ACC112 (cell line): ENCODE results near the gene PEA15.

Source experiments
- H2AFZ ChIP-seq: fragments of 200-600 bp; sonication (generic); one replicate; pipeline ENCODE4 v1.6.0; 2017; ENCODE audit warnings: antibody characterized with exemption, low read length; ENCODE audit not compliant: unreplicated experiment
- H3K27ac ChIP-seq: fragments of 200-600 bp; sonication (generic); 2 replicates; pipeline ENCODE4 v1.5.1; 2014; ENCODE audit warnings: low read depth, mild to moderate bottlenecking, antibody characterized with exemption, low read length, moderate library complexity
- H3K27me3 ChIP-seq: fragments of 200-600 bp; sonication (generic); 2 replicates; pipeline ENCODE4 v1.6.1; 2014; ENCODE audit warnings: mild to moderate bottlenecking, antibody characterized with exemption, low read length, moderate library complexity, mixed read lengths; ENCODE audit not compliant: insufficient read depth
- H3K36me3 ChIP-seq: fragments of 200-600 bp; sonication (generic); 2 replicates; pipeline ENCODE4 v1.6.1; 2016; ENCODE audit warnings: mild to moderate bottlenecking, antibody characterized with exemption, low read length, moderate library complexity, mixed read lengths; ENCODE audit not compliant: insufficient read depth
- H3K4me1 ChIP-seq: fragments of 200-600 bp; sonication (generic); one replicate; pipeline ENCODE4 v1.6.1; 2016; ENCODE audit warnings: low read length, mixed read lengths; ENCODE audit not compliant: insufficient read depth, unreplicated experiment, control insufficient read depth
- H3K4me3 ChIP-seq: fragments of 200-600 bp; sonication (generic); 2 replicates; pipeline ENCODE4 v1.5.1; 2014; ENCODE audit warnings: mild to moderate bottlenecking, low read depth, low read length
- H3K79me2 ChIP-seq: fragments of 200-600 bp; sonication (generic); one replicate; pipeline ENCODE4 v1.6.0; 2016; ENCODE audit warnings: low read length; ENCODE audit not compliant: control insufficient read depth, unreplicated experiment, insufficient read depth

The PEA15 gene

DNA sequence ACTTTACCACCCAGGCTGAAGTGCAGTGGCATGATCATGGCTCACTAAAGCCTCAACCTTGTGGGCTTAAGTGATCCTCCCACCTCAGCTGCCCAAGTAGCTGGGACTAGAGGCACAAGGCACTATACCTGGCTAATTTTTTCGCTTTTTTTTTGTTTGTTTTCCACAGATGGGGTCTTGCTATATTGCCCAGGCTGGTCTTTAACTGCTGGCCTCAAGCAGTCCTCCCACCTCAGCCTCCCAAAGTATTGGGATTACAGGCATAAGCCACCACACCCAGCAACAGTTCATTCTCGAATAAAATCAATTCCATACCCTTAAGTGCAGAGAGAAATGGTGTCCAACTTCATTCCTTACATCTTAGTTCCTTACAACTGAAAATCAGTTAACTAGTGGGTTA is 32.4 kb downstream of the PEA15 start:
- H3K4me1 ChIP-seq = no peaks in the 10 kb centered on the region
- no peak overlapping the region for H3K4me3 ChIP-seq
- H3K27ac ChIP-seq = no peak overlapping the region
- H3K79me2 ChIP-seq = peaks cover 3% of the 10 kb centered on the region
- no peak overlapping the region for H2AFZ ChIP-seq
- peaks cover 25% of the 10 kb centered on the region for H3K36me3 ChIP-seq
- H3K27me3 ChIP-seq = no peaks in the 10 kb centered on the region

DNA sequence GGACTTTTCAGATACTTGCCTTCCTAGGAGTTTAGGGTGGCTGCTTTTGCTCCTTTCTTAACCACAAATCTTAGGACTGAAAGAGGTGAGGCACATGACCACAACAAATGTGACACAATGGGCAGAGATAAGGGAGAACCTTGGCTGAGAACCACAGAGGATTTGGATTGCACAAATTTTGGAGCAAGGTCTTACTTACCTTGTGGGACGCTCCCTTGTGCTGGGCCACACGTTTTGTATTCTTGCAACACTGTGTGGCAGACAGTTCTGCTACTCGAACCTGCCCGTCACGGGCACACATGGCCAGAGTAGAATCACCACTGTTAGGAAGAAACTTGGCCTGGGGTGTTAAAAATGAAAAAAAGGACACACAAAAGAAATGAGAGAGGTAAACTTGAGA is 33.2 kb downstream of the PEA15 start:
- no peak overlapping the region for H3K4me3 ChIP-seq
- peaks cover 31% of the 10 kb centered on the region for H3K36me3 ChIP-seq
- H2AFZ ChIP-seq = no peak overlapping the region
- no peak overlapping the region for H3K27ac ChIP-seq
- H3K4me1 ChIP-seq = no peaks in the 10 kb centered on the region
- no peaks in the 10 kb centered on the region for H3K27me3 ChIP-seq
- peaks cover 6% of the 10 kb centered on the region for H3K79me2 ChIP-seq

DNA sequence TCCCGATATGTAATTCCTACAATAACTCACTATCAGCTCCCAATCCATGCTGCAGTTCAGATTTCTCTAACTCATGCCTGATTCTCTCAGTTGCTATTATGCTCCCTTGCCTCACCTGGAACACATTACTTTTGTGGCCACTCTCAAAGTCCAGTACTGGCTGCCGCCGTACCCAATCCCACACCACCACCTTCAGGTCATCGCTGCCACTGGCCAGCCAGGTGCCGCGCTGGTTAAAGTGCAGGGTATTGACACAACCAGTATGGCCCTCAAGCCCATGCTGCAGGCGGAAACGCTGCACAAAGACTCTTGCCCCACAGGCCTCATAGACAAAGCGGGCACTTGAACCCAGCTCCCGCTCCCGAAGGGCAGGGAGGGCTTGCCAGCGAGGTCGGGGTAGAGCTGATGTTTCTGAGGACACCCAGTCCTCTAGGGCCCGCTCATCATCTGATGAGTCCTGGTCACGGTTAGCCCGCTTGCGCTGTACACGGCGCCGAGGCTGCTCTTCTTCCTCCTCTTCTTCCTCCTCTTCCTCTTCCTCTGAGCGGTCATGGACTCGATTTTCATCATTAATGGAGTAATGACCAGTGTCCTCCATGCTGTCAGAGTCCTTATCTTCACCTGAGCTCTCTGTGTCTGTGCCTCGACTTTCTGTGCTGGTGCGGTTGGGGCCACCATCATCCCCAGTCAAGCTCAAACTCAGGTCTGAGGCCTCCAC is 34.6 kb downstream of the PEA15 start:
- Histone ChIP-seq H3K27ac (no peak overlapping the region), H2AFZ (no peak overlapping the region), H3K4me1 (no peaks in the 10 kb centered on the region), H3K36me3 (peaks cover 31% of the 10 kb centered on the region), H3K4me3 (no peak overlapping the region), H3K27me3 (no peaks in the 10 kb centered on the region), H3K79me2 (peaks cover 9% of the 10 kb centered on the region)

DNA sequence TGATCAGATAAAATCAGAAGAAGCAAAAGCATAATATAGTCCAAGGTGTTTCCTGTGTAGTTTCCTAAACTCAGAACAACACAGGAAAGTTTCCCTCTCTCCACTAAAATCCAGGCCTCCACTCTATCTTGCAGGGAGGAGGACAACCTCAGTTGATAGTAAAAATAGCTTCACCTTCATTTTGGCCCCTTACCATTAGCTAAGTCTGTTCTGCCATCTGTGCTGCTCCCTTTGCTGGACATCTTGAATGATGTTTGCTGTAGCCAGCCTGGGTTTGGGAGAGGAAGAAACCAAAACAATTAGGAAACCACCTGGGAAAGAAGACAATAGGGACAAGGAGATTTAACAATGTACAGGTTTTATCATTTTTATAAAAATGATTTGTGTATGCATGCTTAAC is 38.6 kb downstream of the PEA15 start:
- peaks cover 20% of the 10 kb centered on the region for H3K36me3 ChIP-seq

DNA sequence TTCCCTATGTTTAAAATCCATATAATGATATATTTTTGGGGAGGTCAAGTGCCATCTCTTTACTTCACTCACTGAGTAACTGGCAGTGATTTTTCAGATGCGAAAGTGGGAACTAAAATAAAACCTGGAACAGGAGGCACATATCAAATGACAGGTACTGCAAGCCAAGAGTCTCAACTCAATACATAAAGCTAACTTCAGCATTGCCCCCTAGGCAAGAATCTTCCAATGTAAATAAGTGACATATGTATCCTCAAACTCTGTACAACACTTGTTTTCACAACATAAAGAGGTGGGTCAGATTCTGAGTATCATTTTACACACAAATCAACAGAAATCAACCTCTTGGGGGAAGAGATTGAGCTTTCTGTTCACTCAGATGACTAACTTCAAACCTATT is 39.0 kb downstream of the PEA15 start:
- no peak overlapping the region for H3K4me3 ChIP-seq
- no peak overlapping the region for H2AFZ ChIP-seq
- H3K79me2 ChIP-seq = peaks cover 26% of the 10 kb centered on the region
- peaks cover 16% of the 10 kb centered on the region for H3K36me3 ChIP-seq
- peaks cover 12% of the 10 kb centered on the region for H3K4me1 ChIP-seq
- no peaks in the 10 kb centered on the region for H3K27me3 ChIP-seq
- no peak overlapping the region for H3K27ac ChIP-seq

More for the DNA sequence above, 38.6 kb downstream of the PEA15 start:
- Histone ChIP-seq H3K27me3 (no peaks in the 10 kb centered on the region), H2AFZ (no peak overlapping the region), H3K27ac (no peak overlapping the region), H3K4me3 (no peak overlapping the region), H3K4me1 (peaks cover 12% of the 10 kb centered on the region), H3K79me2 (peaks cover 26% of the 10 kb centered on the region)

DNA sequence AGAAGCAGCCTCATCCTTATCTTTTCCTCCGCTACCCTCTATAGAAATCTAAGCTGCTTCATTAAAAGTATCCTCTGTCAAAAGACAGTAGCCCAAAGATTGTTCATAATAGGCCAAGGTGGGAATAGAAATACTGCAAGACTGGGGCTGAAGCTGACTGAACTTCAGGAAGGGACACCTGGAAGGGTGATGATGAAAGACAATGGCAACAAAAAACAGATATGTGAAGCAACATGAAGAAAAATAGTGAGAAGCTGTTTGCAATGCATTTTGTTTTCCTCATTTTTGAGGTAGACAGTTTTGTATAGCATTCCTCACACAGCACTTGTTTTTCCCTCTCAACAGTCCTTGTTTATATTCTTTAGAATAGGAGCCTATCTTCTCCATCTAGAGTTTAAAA is 40.2 kb downstream of the PEA15 start:
- Histone ChIP-seq H3K4me3 (no peak overlapping the region), H3K36me3 (peaks cover 9% of the 10 kb centered on the region; the same call in 1 of the 2 replicates), H3K4me1 (peaks cover 12% of the 10 kb centered on the region), H2AFZ (no peak overlapping the region), H3K27ac (no peak overlapping the region), H3K79me2 (peaks cover 26% of the 10 kb centered on the region), H3K27me3 (no peaks in the 10 kb centered on the region)

DNA sequence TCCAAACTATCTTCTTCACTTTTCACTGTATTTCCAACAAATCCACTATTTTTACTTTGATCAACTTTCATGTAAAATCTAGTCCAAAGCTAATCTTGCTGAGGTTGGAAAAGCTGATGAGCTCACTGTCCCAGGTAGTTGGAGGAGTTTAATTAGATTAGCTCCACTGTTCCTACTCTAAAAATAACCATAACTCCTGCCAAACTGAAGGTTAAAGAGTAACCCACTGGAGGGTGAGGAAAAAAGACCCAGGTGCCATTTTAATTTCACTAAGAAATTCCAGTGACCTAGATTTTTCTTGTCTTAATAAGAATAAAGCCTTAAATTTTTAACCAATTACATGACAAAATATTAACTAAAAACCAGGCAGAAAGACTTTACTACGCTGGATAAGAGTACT is 41.9 kb downstream of the PEA15 start:
- no peak overlapping the region for H2AFZ ChIP-seq
- peaks cover 5% of the 10 kb centered on the region; the same call in 1 of the 2 replicates for H3K36me3 ChIP-seq
- peaks cover 38% of the 10 kb centered on the region for H3K79me2 ChIP-seq
- no peak overlapping the region for H3K27ac ChIP-seq
- no peak overlapping the region for H3K4me3 ChIP-seq
- no peaks in the 10 kb centered on the region for H3K27me3 ChIP-seq
- peaks cover 12% of the 10 kb centered on the region for H3K4me1 ChIP-seq

DNA sequence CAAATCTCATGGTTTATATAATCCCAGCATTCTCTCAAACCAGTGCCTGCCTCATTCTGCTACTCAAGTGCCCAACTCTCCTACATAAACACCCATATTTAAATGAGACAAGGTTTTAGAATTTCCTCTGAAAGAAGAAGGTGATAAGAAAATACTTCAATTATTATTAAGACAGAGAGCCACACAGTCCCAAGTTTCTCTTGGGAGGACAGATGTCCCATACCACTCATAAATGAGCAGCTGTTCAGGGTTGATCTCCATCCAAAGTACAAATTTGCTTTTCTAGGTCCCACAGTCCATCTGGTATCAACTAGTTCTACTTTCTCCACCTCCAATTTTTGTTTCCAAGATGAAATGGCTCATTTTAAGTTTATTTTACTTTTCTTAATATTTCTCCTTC is 45.8 kb downstream of the PEA15 start:
- Histone ChIP-seq H3K36me3 (no peaks in the 10 kb centered on the region), H3K27ac (no peak overlapping the region)

DNA sequence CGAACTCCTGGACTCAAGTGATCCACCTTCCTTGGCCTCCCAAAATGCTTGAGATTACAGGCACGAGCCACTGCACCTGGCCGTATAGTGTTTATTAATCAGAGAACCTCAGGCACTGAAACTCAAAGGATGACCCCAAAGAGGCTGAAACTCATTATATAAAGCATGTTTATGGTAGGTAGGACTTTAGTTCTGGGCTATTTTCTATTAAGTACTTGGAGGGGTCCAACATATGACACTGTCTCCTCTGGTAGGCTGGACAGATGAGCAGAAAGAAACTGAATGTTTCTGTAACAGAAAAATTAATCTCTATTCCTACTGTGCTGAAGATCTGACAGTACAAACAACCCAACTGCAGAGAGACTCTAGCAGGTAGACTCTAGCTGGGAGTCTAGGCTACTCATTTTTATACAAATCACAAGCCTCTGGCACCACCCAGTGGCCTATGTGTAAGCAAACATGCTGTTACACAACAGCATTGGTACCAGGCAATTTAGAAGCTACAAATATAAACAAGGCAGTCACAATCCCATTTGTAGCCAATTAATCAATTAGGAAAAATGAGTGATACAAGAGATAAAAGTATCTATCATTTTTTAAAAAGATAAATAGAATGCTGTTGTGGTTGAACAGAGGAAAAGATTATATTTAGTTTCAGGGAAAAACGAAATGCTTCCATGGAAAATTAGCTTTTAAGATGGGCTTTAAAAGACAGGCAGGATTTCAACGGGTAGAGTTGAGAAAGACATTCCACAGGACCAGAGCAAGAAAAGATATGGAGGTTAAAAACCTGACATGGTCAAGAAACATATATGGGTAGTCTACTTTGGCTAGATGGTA is 46.7 kb downstream of the PEA15 start:
- H3K4me1 ChIP-seq = peaks cover 21% of the 10 kb centered on the region
- H3K27me3 ChIP-seq = no peaks in the 10 kb centered on the region
- peaks cover 23% of the 10 kb centered on the region for H3K79me2 ChIP-seq
- H3K36me3 ChIP-seq = no peaks in the 10 kb centered on the region
- peak overlapping the region; percentile 7; the same call in 1 of the 2 replicates for H3K27ac ChIP-seq
- no peak overlapping the region for H3K4me3 ChIP-seq
- no peak overlapping the region for H2AFZ ChIP-seq

More for the DNA sequence above, 45.8 kb downstream of the PEA15 start:
- Histone ChIP-seq H3K27me3 (no peaks in the 10 kb centered on the region), H3K4me3 (no peak overlapping the region), H2AFZ (no peak overlapping the region), H3K79me2 (peaks cover 29% of the 10 kb centered on the region), H3K4me1 (peaks cover 12% of the 10 kb centered on the region)

DNA sequence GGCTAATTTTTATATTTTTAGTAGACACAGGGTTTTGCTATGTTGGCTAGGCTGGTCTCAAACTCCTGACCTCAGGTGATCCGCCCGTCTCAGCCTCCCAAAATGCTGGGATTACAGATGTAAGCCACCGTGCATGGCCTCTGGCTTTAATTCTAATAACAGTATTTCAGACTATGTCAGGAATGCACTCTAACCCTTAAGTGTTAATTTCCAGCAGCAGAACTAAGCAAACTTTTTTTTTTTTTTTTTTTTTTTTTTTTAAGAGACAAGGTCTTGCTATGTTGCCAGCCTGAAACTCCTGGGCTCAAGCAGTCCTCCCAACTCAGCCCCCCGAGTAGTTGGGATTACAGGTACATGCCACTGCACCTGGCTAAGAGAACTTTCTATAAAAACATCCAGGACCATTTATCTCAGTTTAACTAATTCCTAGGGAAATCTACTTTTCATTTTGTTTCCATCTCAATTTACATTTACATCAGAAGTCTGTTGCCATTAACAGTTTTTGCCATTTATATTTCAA is 50.7 kb downstream of the PEA15 start:
- no peaks in the 10 kb centered on the region for H3K36me3 ChIP-seq
- H3K27me3 ChIP-seq = no peaks in the 10 kb centered on the region
- H2AFZ ChIP-seq = no peak overlapping the region
- H3K4me3 ChIP-seq = no peak overlapping the region
- H3K79me2 ChIP-seq = peaks cover 46% of the 10 kb centered on the region
- no peak overlapping the region for H3K27ac ChIP-seq
- H3K4me1 ChIP-seq = peaks cover 38% of the 10 kb centered on the region
